PC-9 (cell line): Measurements from ENCODE around the gene MLIP.

Source experiments
- EZH2 ChIP-seq: fragments of 200-600 bp; sonication (generic); IDR thresholded peaks from 2 replicates; pipeline ENCODE4 v1.8.0; 2017; ENCODE audit warnings: antibody characterized with exemption, low read depth
- TF ChIP-seq, protein P1 (sequence below): fragments of 200-600 bp; sonication (generic); conservative IDR thresholded peaks from 2 replicates; pipeline ENCODE4 v1.6.1; 2017; ENCODE audit warnings: mixed run types, antibody characterized with exemption, mild to moderate bottlenecking, moderate library complexity

DNA sequence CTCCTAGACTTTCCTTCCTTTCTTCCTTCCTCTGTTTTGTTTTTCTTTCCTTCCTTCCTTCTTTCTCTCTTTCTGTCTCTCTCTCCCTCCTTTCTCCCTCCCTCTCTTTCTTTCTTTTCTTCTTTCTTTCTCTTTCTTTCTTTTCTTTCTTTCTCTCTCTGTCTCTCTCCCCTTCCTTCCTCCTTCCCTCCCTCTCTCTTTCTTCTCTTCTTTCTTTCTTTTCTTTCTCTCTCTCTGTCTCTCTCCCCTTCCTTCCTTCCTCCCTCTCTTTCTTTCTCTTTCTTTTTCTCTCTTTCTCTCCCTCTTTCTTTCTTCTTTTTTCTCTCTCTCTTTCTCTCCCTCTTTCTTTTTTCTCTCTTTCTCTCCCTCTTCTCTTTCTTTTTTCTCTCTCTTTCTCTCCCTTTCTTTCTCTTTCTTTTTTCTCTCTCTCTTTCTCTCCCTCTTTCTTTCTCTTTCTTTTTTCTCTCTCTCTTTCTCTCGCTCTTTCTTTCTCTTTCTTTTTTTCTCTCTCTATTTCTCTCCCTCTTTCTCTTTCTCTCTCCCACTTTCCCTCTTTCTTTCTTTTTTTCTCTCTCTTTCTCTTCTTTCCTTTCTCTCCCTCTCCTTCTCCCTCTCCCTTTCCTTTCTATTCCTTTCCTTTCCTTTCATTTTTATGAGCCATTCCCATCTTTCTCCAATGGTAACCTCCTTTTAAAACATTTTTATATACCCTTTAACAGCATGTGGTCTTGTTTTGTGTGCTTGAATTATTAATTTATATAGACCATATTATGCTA is 199.3 kb downstream of the MLIP start:
- TF ChIP-seq, protein P1, sequence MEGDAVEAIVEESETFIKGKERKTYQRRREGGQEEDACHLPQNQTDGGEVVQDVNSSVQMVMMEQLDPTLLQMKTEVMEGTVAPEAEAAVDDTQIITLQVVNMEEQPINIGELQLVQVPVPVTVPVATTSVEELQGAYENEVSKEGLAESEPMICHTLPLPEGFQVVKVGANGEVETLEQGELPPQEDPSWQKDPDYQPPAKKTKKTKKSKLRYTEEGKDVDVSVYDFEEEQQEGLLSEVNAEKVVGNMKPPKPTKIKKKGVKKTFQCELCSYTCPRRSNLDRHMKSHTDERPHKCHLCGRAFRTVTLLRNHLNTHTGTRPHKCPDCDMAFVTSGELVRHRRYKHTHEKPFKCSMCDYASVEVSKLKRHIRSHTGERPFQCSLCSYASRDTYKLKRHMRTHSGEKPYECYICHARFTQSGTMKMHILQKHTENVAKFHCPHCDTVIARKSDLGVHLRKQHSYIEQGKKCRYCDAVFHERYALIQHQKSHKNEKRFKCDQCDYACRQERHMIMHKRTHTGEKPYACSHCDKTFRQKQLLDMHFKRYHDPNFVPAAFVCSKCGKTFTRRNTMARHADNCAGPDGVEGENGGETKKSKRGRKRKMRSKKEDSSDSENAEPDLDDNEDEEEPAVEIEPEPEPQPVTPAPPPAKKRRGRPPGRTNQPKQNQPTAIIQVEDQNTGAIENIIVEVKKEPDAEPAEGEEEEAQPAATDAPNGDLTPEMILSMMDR: no peak
- TF ChIP-seq EZH2: no peak
